Stimulated activated naive CD4-positive, alpha-beta T cell treated with Interleukin-2 at 50 U/mL for 16 hours (primary cell): ENCODE results near the gene AP3D1.
A peak's percentile ranks its signal among the peaks of the same experiment; 100 is the strongest.

ENCODE experiments used
- DNase-seq: peaks from one replicate; lab custom pipeline; 2025; lab: John Stamatoyannopoulos, UW

AP3D1 gene

DNA sequence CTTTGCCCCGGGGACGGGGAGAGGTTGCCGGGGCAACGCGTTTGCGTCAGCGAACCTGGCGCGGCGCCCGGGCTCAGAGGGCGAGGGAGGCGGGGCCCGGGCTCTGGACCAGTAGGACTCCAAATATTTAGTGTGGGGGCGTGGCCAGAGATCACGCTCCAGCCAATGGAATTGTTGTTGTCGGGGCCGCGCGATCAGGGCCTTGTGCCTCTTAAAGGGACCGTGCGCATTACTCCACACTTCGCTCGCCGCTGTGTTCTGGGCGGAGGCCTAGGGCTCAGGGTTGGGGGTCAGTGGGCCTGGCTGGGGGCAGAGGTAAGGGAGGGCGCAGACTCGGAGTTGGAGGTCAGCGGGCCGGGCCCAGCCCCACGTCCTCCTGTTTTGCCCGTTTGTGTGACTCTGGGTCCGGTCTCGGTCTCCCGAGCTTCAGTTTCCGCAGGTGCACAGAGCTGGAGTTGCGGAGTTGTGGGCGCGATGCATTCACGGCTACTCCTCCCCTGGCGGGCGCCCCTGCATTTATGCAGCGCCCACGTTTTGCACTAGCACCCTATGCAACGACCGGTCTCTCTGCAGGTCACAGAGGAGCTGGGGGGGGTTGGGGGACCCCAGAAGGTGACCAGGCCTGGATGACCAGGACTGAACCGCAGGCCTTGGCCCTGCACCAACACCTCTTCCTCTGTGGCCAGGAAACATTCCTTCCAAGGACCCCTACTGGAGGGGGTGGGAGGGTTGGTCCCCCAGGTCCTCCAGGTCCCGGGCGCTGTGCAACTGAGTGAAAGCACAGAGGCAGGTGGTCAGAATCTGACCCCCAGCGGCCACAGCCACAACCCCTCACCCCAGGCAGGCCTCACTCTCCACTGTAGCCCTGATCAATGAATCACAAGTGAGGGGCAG lies 89.6 kb downstream of the AP3D1 start:
- DNase-seq = peak; percentile 98

DNA sequence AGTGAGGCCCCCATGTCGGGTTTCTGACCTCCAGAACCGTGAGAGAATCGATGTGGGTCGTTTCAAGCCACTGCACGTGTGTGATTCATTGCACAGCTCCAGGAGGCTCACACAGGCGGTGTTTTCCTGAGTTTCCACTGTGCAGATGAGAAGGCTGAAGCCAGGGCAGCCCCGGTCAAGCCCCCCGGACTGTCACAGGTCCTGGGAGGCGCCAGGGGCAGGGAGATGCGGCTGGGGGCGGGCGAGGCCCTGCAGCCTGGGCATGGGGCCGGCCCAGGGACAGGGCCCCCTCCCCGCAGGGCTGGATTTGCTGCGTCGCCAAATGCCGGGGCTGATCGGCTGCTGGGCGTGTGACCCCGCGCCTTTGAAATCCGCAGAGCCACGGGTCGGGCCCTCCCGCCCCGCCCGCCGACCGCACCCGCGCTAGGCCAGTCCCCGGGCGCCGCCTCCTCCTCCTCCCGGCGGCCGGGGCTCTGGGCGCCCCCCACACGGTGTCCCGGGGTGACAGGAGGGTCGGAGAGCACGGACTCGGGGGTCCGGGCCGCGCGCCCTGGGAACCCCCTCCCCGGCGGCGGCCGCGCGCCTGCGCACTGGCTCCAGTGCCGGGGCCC lies 90.4 kb downstream of the AP3D1 start:
- peak; percentile 55 for DNase-seq

DNA sequence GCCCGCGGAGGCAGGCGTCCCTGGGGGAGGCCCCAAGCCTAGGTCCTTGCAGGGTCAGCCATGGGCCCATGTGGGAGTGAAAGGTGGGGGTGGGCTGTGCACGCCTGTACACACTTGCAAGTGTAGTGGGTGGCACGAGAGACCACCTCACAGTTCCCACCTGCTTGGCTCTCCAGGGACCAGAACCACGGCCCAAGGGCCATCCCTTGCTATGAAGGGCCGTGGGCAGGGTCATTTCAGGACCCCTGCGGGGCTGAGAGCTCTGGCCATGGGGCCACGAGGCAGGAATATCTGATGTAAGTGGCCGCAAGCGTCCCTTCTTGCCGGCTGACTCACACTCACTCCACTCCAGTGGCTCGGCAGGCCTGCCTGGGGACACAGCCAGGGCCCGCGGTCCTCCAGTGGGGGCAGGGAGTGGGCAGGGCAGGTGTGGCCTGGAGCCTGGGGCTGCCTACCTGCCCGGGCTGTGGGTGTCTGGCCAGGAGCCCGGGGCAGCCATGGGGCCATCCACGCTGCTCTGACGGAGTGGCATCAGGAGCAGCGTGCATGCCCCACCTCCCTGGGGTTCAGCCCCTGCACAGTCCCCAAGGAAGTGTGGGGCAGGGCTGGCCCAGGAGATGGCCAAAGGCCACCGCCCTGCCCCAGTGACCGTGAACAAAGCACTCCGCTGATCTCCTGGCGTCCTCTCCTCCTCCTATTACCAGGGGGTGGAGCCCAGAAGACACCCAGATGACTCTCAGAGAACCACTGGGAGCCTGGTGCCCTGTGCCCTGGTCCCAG lies 91.8 kb downstream of the AP3D1 start:
- DNase-seq = no peak

DNA sequence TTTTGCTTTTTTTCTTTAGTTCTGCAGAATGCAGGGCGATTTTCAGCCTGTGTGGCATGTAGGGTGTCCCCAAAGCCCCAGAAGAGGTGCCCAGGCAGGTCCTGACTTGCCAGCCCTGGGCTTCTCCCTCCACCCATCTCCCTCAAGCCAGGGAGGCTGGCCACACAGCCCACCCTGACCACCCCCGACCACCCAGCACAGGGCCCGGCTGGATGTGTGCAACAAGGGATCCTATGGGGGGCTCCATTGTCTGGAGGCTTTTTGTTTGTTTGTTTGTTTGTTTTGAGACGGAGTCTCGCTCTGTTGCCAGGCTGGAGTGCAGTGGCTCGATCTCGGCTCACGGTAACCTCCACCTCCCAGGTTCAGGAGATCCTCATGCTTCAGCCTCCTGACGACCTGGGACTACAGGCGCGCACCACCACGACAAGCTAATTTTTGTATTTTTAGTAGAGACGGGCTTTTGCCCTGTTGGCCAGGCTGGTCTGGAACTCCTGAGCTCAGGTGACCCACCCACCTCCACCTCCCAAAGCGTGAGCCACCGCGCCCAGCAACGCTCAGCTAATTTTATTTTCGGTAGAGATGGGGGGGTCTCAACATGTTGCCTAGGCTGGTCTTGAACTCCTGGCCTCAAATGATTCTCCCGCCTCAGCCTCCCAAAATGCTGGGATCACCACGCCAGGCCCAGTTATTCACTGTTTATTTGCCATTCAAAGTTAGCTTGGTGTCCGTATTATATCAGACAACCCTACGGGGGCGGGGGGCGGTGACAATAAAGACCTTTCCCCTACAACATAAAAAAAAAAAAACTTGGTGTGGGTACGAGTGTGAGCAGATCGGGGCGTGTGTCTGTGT lies 92.6 kb downstream of the AP3D1 start:
- no peak for DNase-seq

DNA sequence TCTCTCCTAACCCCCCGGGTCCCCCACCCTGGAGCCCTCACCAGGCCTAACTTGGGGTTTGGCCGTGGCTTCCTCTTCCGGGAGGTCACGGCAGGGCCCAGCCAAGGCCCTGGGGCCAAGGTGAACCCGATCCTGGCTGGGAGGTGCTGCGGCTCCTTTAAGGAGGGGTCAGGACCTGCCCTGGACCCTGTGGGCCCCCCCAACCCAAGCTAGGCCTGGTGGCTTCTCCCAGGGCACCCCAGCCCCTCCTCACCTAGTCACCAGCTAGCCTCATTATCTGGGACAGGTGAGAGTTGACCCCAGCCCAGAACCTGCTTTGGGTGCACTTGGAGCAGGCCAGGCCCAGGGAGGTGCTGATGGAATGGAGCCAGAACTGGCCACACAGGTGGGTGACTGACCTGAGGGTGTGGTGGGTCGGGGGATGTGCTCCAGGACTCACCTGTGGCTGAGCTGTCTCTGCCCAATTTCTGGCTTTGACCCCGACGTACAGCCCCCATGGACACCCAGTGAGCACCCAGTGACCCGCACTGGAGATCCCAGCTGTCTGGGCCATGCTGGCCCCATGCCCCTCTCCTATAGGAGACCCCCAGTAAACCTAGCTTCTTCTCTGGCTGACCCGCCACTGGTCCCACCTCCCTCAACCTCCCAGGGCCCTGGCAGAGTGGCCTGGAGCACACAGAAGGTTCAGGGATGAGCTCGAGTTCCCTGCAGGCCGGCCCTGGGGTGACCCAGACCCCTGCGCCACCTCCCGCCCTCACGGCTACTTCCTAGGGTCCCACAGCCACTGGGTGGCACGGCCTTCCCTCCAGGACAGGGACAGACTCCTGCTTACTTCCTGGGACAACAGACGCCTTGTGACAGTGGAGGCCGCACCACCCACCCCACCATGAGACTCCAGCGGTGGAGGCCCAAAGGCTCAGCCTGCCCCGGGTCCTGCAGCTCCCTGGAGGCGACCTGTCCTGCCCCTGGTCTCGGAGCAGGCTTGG lies 93.6 kb downstream of the AP3D1 start:
- DNase-seq = no peak

DNA sequence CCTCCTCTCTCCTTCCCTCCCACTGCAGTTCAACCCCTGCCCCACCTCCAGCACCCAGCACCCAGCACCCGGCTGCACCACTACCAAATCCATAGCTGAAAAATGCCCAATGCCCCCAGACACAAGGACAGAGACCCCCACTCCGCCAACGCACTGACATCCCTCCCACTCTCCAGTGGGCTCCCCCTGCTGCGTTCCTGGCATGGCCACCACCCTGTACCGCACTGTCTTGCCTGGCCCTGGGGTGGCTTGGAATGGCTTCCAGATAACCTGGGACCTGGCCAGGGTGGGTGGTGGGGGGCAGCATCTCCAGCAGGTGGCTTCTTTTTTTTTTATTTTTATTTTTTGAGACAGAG lies 94.6 kb downstream of the AP3D1 start:
- DNase-seq = no peak

DNA sequence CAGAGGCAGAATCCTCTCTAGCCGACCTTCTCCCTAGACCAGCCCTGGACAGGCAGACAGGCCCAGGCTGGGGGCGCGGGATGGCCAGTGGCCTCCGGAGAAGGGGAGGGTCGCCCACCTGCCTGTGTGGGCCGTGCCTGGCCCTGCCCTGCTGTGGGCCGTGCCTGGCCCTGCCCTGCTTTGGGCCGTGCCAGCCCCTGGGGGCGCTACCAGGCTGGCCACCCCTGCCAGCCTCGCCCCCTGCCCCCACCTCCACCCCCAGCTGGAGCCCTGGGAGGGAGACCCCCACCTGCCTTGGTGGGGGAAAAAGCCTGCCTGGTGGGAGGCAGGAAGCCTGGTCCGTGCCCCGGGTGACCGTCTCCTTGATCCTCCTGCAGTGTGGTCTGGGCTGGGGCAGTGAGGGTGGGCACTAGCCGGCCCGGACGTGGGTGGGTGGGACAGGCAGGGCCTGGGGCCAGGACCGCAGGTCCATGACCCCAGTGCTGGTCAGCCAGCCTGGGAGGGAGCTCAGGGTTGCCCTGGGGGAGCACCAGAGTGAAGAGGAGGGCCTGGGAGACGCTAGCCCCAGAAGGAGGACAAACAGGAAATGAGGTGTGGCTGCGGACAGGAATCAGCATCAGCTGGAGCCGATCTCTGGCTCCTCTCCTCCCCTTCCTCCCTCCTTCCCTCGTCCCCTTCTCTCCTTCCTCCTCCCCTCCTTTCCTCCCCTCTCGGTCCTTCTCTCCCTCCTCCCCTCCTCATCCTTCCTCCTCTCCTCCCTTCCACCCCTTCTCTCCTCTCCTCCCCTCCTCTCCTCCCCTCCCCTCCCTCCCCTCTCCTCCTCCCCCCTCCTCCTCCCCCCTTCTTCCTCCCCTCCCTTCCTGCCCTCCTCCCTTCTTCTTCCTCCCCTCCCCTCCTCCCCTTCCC lies 95.2 kb downstream of the AP3D1 start:
- DNase-seq = no peak

DNA sequence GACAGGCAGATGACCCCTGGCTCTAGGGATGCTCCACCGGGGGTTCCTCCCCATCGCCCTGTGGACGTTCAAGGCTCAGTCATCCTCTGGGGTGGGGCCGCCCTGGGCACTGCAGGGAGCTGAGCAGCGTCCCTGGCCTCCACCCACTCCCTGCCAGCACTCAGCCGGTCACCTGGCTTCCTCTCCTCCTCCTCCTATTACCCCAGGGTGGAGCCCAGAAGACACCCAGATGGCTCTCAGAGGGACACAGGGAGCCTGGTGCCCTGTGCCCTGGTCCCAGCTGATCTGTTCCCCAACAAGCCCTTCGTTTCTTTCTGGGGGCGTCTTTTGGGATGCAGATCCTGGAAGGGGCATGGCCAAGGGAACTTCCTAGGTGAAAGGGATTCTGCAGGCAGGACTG lies 96.6 kb downstream of the AP3D1 start:
- DNase-seq = no peak

DNA sequence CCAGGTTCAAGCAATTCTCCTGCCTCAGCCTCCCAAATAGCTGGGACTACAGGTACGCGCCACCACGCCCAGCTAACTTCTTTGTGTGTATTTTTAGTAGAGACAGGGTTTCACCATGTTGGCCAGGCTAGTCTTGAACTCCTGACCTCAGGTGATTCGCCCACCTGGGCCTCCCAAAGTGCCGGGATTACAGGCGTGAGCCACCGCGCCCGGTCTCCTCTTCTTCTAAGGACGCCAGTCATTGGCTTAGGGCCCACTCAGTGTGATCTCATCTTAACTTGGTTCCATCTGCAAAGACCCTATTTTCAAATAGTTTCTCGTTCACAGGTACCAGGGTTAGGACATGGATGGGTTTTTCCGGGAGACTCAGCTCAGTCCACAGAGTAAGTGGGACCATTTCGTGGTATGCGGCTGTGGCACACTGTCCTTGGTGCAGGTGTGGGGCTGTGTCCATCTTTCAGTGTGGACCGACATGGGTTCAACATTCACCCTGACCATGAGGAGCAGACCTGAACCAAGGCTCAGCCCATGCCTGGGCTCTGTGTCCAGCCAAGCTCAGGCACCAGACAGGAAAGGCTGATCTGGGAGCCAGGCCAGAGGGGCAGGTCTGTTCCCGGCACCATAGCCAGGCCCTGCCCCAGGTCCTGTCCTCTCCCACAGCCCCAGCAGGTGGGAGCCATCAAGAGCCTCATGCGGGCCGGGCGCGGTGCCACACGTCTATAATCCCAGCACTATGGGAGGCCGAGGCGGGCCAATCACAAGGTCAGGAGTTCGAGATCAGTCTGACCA lies 97.6 kb downstream of the AP3D1 start:
- DNase-seq = no peak

DNA sequence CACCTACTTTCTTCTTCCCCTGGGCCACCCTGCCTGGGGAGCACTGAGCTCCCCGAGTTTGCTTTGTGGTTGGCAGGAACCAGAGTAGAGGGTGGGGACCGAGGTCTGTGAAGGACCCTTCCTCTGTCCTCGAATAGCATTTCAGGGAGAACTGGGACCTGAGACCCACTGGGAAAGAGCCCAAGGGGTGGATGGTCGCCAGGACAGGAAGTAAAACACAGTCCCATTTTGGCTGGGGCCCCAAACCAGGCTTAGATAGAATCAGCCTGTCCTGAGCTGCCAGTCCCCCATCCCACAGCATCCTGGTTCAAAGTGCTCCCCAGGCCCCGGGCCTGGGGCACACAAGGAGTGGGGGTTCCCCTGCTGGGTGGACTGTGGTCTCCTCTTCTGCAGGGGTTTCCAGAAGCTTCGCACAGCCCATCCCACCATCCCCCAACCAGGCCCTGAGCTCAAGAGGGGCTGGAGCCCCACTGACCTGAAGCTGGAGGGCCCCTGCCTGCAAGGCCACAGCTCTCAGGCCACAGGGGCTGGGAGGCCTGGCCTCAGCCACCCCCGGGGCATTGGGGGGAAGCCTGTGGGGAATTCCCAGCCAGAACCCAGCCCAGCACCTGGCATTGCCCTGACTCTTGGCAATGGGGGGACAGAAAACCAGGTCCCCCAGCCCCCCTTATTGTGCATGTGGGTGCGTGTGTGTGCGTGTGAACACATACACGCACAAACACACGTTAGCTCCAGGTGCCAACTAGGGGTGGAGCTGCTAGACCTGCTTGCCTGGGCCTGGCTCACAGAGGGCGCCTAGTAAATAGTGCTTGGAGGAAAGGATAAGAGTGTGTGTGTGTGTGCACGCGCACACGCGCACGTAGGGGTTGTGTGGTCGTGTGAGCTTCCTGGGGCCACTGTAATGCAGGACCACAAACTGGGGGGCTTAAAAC lies 99.3 kb downstream of the AP3D1 start:
- DNase-seq = peak; percentile 19

DNA sequence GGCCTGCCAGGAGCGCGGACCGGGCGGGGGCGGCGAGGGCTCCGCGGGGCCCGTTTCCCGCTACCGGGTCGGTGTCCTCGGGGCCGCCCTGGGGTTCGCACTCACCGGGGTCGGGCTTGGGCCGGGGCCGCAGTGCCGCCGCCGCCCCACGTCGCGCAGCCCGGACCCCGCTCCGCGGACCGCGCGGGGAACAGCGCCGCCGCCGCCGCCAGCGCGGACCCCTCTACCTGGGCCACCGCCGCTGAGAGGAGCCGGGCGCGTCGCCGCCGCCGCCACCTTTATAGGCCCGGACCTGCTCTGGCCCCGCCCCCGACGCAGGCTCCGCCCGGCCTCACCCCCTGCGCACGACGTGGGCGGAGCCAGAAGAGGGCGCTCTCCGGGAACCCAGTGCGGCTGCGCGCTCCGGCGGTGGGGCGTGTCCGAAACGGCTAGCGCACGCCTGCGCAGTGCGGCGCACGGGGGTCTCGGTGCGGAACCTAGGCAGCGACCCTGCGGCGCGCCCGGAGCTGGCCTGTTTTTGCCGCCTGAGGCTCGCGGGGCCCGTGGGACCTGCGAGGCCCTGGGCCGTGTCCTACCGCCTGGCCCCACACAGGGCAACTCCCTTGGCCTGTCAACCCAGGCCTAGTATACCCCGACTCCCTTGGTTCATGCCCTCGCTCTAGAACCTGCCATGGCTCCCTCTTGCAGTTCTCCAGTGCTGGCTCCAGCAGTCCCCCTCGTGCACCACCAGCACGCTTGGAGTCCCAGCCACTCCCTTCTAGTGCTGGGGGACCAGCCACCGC lies 100.2 kb downstream of the AP3D1 start, which contains the start of gene MKNK2:
TSS of gene MKNK2 (minus strand) at position 254 of the 782 bp plus-strand sequence. CDS start 393 bp downstream, outside the sequence.
- peak; percentile 85 for DNase-seq
